Cardiac fibroblast (primary cell): Measurements from ENCODE around the gene ZNF280B.

Source experiments
- DNase-seq, 2 donors: peaks; one replicate each; pipeline versions ENCODE4 v3.0.0 to v3.0.0-alpha.2; 2010; ENCODE audit warnings: low read depth in 2 of 2
- H3K4me3 ChIP-seq, 2 donors: replicated peaks in 1 of 2; 1 replicate in 1 of 2; 2 replicates in 1 of 2; pipeline ENCODE4 v1.5.1; 2011; ENCODE audit warnings: low read depth in 2 of 2, low read length in 2 of 2, mild to moderate bottlenecking in 2 of 2, moderate library complexity in 1 of 2
- TF ChIP-seq, protein P1 (sequence below): IDR thresholded peaks from one replicate; pipeline ENCODE4 v1.5.1; 2011; ENCODE audit warnings: low read depth, mild to moderate bottlenecking, low read length, inconsistent platforms

ZNF280B gene

GRCh38 chr22:22528780-22529179 lies 20.2 kb upstream of the ZNF280B start:
- DNase-seq: no peak
- no peak overlapping the region for H3K4me3 ChIP-seq
- TF ChIP-seq, protein P1, sequence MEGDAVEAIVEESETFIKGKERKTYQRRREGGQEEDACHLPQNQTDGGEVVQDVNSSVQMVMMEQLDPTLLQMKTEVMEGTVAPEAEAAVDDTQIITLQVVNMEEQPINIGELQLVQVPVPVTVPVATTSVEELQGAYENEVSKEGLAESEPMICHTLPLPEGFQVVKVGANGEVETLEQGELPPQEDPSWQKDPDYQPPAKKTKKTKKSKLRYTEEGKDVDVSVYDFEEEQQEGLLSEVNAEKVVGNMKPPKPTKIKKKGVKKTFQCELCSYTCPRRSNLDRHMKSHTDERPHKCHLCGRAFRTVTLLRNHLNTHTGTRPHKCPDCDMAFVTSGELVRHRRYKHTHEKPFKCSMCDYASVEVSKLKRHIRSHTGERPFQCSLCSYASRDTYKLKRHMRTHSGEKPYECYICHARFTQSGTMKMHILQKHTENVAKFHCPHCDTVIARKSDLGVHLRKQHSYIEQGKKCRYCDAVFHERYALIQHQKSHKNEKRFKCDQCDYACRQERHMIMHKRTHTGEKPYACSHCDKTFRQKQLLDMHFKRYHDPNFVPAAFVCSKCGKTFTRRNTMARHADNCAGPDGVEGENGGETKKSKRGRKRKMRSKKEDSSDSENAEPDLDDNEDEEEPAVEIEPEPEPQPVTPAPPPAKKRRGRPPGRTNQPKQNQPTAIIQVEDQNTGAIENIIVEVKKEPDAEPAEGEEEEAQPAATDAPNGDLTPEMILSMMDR: no peak

DNA sequence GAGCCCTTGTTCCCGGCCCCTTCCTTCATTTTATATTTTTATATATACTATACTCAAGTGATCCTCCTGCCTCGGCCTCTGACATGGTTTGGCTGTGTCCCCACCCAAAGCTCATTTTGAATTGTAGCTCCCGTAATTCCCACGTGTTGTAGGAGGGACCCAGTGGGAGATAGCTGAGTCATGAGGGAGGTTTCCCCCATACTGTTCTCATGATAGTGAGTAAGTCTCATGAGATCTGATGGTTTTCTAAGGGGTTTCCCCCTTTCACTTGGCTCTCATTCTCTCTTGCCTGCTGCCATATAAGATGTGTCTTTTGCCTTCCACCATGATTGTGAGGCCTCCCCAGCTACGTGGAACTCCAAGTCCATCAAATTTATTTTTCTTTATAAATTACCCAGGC lies 18.8 kb upstream of the ZNF280B start:
- peak in 1 of 2 donors; percentile 31 for DNase-seq
- TF ChIP-seq, protein P1: no peak
- no peak overlapping the region for H3K4me3 ChIP-seq

DNA sequence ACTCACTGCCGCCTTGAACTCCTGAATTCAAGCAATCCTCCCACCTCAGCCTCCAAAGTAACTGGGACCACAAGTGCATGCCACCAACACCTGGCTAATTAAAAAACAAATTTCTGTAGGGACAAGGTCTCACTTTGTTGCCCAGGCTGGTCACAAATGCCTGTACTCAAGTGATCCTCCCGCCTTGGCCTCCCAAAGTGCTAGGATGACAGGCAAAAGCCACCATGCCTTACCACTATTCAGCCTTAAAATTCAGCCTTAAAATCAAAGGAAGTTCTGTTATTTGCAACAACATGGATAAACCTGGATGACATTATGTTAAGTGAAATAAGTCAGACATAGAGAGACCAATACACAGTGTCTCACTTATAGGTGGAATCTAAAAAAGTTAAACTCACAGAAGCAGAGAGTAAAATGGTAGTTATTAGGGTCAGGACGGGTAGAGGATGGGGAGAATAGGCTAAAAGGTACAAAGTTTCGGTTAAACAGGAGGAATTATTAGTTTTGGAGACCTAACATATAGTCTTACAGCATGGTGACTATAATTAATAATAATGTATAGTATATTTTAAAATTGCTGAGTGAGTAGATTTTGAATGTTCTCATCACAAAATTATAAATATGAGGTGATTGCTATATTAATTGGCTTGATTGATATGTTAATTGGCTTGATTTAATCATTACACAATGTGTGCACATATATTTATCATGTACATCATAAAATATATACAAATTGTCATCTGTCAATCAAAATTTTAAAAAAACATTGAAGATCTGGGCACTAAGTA lies 17.8 kb upstream of the ZNF280B start:
- TF ChIP-seq, protein P1: no peak
- DNase-seq: no peak
- H3K4me3 ChIP-seq: no peak overlapping the region

GRCh38 chr22:22523494-22523893 lies 15.0 kb upstream of the ZNF280B start:
- H3K4me3 ChIP-seq: no peak overlapping the region
- TF ChIP-seq, protein P1: no peak
- DNase-seq: no peak

GRCh38 chr22:22521631-22522030 lies 13.1 kb upstream of the ZNF280B start:
- TF ChIP-seq, protein P1: no peak
- DNase-seq: no peak
- no peak overlapping the region for H3K4me3 ChIP-seq

DNA sequence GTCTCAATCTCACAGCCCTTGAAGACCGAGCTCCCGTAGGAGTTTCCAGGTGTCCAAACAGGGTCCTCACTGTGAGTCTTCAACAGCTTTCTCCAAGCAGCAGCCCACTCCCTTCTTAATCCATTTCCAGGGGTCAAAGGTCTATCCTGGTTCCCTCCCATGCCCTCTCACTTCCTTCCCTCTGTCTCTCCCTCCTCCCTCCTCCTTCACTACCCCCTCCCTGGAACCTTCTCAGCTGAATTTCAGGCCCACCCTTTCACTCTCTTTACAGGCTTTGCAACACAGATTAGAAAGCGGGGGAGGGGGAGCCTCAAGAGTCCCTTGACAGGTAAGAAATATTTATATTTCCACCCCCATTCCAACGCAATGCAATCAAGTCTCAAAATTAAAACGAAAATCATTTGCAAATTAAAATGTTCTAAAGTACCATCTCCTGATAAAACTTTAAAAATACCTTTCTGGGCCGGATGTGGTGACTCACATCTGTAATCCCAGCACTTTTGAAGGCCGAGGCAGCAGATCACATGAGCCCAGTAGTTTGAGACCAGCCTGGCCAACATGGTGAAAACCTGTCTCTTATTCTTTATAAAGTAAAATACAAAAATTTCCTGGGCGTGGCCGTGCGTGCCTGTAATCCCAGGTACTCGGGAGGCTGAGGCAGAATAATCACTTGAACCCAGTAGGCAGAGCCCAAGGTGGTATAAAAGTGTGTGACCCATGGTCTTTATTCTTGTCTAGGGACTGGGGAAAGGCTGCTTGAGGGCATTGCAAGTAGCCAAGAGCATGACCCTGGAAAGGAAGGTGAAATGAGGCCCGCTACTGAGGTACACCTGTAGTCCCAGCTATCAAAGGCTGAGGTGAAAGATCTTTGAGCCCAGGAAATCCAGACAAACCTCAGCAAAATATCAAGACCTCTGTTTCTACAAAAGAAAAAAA lies 12.4 kb upstream of the ZNF280B start:
- no peak overlapping the region for H3K4me3 ChIP-seq
- DNase-seq: peak in 1 of 2 donors; percentile 13
- TF ChIP-seq, protein P1: no peak
